ENCODE measurements around the gene MRC1.

Gene MRC1

DNA sequence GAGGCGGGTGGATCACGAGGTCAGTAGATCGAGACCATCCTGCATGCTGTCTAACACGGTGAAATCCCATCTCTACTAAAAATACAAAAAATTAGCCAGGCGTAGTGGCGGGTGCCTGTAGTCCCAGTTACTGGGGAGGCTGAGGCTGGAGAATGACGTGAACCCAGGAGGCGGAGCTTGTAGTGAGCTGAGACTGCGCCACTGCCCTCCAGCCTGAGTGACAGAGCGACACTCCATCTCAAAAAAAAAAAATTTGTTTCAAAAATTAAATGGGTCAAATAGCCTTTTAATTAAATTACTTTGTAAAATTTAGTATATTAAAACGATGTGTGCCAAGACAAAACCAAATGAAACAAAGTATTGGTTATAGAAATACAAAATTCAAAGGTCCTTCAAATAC lies 6.8 kb upstream of the MRC1 start:
- DNase-seq = no peak
- Histone ChIP-seq H3K27me3 (no peaks in the 10 kb centered on the region), H3K9me3 (no peaks in the 10 kb centered on the region), H3K4me1 (no peaks in the 10 kb centered on the region), H3K4me3 (ENCODE audit: low read depth, low read length) (no peak overlapping the region), H3K36me3 (no peaks in the 10 kb centered on the region)
- TF ChIP-seq, protein P1, sequence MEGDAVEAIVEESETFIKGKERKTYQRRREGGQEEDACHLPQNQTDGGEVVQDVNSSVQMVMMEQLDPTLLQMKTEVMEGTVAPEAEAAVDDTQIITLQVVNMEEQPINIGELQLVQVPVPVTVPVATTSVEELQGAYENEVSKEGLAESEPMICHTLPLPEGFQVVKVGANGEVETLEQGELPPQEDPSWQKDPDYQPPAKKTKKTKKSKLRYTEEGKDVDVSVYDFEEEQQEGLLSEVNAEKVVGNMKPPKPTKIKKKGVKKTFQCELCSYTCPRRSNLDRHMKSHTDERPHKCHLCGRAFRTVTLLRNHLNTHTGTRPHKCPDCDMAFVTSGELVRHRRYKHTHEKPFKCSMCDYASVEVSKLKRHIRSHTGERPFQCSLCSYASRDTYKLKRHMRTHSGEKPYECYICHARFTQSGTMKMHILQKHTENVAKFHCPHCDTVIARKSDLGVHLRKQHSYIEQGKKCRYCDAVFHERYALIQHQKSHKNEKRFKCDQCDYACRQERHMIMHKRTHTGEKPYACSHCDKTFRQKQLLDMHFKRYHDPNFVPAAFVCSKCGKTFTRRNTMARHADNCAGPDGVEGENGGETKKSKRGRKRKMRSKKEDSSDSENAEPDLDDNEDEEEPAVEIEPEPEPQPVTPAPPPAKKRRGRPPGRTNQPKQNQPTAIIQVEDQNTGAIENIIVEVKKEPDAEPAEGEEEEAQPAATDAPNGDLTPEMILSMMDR (IDR thresholded peaks at IDR 0.05; ENCODE audit: low read depth, low read length) = no peak

DNA sequence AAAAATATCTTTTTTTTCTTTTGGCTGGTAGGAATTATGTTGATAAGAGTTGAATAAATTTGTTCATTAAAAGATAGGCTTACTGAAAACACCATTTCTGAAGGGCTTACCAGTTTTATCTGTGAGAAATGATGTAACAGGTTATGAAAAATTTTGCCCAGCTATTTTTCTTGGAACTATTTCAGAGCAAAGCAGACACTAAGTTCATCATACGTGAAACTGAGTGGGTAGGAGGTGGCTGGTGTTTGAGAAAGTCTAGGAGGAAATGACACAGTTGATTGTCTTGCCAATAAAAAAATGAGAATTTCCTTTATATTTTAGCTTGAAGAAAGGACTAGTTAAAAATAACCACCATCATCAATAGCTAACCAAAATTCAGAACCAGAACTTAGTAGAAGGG lies 6.2 kb upstream of the MRC1 start:
- no peak for DNase-seq
- H3K27me3 ChIP-seq = no peaks in the 10 kb centered on the region
- TF ChIP-seq, protein P1 (IDR thresholded peaks at IDR 0.05; ENCODE audit: low read depth, low read length) = no peak
- no peaks in the 10 kb centered on the region for H3K9me3 ChIP-seq
- H3K36me3 ChIP-seq = no peaks in the 10 kb centered on the region
- H3K4me1 ChIP-seq = no peaks in the 10 kb centered on the region
- H3K4me3 ChIP-seq (ENCODE audit: low read depth, low read length) = no peak overlapping the region

DNA sequence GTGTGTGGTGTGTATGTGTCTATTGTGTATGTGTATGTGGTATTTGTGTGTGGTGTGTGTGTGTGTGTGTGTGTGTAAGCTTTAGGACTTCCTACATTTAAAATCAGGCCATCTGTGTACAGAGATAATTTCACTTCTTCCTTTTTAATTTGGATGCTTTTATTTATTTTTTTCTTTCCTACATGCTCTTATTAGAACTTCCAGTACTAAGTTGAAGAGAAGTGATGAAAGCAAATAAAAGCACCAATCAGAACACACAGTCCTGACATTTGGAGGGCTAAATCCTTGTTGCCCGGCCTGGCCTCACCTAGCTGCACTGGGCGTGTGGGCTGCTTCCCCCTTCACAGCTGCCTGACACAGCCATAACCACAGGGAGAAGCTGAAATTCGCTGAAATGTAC lies 3.8 kb upstream of the MRC1 start:
- Histone ChIP-seq H3K4me1 (no peaks in the 10 kb centered on the region), H3K9me3 (no peaks in the 10 kb centered on the region), H3K4me3 (ENCODE audit: low read depth, low read length) (no peak overlapping the region), H3K27me3 (no peaks in the 10 kb centered on the region), H3K36me3 (no peaks in the 10 kb centered on the region)
- no peak for DNase-seq
- TF ChIP-seq, protein P1 (IDR thresholded peaks at IDR 0.05; ENCODE audit: low read depth, low read length) = no peak

DNA sequence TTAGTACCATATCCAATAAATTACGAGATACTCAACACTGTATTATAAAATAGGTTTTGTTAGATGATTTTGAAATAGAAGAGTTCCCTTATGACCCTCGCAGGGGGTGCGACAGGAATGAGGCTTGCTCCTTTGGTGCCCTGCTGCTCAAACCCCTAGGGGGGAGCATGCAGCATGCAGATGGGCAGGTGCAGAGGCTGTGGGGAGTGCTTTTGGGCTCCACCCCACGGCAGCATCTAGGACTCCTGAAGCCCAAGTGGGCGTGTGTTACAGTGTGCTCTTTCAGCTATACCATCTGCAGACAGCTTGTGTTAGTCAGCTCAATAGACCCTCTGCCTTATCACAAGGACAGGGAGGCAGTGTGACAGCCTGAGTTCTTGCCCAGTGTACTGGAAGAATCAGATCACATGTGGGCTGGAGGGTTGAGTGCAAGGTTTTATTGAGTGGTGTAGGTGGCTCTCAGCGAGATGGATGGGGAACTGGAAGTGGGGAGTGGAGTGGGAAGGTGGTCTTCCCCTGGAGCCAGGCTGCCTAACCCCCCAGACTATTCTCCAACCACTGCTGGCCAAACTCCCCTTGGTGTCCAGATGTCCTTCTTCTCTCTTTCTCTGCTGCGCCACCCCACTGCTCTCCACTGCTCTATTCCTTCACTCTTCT lies 3.1 kb upstream of the MRC1 start:
- no peak for DNase-seq

DNA sequence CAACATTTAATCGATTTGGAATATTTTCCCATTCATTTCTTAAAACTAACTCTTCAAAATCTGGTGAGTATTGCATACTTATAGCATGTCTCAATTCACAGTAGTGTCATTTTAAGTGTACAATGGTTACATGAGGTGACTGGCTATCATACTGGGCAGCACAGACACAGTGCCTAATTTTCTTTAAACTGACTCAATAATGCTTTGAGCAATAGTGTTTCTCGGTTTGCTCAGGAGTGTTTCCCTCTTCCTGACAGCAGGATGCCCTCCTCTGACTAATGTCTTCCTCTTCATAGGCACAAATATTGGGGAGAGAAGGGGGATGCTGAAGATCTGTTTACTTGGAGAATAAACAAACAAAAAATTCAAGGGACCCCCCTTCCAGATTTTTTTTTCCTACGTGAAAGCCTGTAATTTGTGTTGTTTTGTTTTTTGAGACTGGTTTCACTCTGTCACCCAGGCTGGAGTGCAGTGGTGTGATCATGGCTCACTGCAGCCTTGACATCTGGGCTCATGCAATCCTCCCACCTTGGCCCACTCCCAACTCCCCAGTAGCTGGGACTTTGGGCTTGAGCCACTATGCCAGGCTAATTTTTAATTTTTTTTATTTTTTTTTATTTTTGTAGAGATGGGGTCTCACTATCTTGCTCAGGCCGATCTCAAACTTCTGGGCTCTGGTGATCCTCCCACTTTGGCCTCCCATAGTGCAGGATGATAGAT lies 2.2 kb downstream of the MRC1 start:
- Histone ChIP-seq H3K36me3 (no peaks in the 10 kb centered on the region), H3K9me3 (no peaks in the 10 kb centered on the region), H3K4me3 (ENCODE audit: low read depth, low read length) (no peak overlapping the region), H3K4me1 (no peaks in the 10 kb centered on the region), H3K27me3 (no peaks in the 10 kb centered on the region)
- TF ChIP-seq, protein P1 (IDR thresholded peaks at IDR 0.05; ENCODE audit: low read depth, low read length) = no peak
- DNase-seq = no peak

More for the DNA sequence above, 3.1 kb upstream of the MRC1 start:
- H3K4me1 ChIP-seq = no peaks in the 10 kb centered on the region
- H3K36me3 ChIP-seq = no peaks in the 10 kb centered on the region
- no peaks in the 10 kb centered on the region for H3K9me3 ChIP-seq
- H3K27me3 ChIP-seq = no peaks in the 10 kb centered on the region
- TF ChIP-seq, protein P1 (IDR thresholded peaks at IDR 0.05; ENCODE audit: low read depth, low read length) = no peak
- H3K4me3 ChIP-seq (ENCODE audit: low read depth, low read length) = no peak overlapping the region

DNA sequence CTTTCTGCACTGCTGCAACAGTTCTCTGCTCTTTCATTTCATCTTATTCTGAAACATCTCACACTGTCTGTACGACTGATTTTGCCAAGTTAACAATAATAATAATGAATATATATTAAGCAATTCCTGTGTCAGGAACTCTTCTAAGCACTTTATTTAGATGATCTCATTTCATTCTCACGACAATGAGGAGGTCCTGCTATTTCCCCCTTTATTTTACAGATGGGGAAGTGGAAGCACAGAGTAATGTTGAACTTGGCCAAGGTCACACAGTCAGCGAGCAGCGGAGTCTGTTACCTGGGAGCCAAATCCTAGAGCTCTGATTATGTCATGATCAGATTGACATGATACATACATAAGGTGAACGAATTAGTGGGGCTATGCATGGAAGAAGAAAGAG lies 5.8 kb downstream of the MRC1 start:
- H3K36me3 ChIP-seq = no peaks in the 10 kb centered on the region
- no peaks in the 10 kb centered on the region for H3K9me3 ChIP-seq
- TF ChIP-seq, protein P1 (IDR thresholded peaks at IDR 0.05; ENCODE audit: low read depth, low read length) = no peak
- no peak overlapping the region for H3K4me3 ChIP-seq (ENCODE audit: low read depth, low read length)
- no peak for DNase-seq
- no peaks in the 10 kb centered on the region for H3K27me3 ChIP-seq
- no peaks in the 10 kb centered on the region for H3K4me1 ChIP-seq

All from BE2C (cell line).